ENCODE results near the gene SYMPK. TPM values are rescaled to one million over a fixed set of nuclear protein-coding genes. Genes with fewer than 3 reads are reported as not detected.

SYMPK gene
- total RNA-seq, 4 donors from 2014 or later, result 32.8 to 76.3 (median 44.1) TPM

DNA sequence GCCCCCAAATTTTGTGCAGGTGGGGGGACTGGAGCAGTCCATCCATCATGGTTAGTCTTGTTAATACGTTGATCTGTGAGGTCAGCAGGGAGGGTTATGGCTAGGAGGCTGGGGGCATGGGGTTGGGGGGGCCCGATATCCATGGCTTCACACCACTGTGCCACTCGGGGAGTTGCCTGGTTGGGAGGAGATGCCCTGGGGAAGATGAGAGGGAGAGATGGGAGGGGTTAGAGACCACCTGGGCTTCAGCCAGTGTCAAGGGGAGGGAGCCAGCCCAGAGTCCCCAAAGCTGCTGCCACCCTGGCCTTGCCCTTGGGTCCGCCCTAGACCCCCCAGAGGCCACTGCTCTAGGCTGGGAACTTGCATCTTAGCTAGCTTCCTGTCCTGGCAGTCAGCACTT lies 78.9 kb downstream of the SYMPK start:
- Histone ChIP-seq H3K4me1 (peaks cover 61% of the 10 kb centered on the region), H3K27me3 (no peaks in the 10 kb centered on the region), H3K27ac (peak overlapping the region; percentile 84), H3K36me3 (peaks cover 35% of the 10 kb centered on the region), H3K4me3 (no peak overlapping the region), H3K9me3 (no peaks in the 10 kb centered on the region)
- DNase-seq (ENCODE audit: low spot score in 2 of 2), result no peak
- TF ChIP-seq EP300 (IDR thresholded peaks at IDR 0.05) (no peak), POLR2A (IDR thresholded peaks at IDR 0.05) (no peak), POLR2AphosphoS5 (IDR thresholded peaks at IDR 0.05) (no peak)
- TF ChIP-seq, protein P1, sequence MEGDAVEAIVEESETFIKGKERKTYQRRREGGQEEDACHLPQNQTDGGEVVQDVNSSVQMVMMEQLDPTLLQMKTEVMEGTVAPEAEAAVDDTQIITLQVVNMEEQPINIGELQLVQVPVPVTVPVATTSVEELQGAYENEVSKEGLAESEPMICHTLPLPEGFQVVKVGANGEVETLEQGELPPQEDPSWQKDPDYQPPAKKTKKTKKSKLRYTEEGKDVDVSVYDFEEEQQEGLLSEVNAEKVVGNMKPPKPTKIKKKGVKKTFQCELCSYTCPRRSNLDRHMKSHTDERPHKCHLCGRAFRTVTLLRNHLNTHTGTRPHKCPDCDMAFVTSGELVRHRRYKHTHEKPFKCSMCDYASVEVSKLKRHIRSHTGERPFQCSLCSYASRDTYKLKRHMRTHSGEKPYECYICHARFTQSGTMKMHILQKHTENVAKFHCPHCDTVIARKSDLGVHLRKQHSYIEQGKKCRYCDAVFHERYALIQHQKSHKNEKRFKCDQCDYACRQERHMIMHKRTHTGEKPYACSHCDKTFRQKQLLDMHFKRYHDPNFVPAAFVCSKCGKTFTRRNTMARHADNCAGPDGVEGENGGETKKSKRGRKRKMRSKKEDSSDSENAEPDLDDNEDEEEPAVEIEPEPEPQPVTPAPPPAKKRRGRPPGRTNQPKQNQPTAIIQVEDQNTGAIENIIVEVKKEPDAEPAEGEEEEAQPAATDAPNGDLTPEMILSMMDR (IDR thresholded peaks at IDR 0.05), result no peak
- WGBS, result 89% methylated on average over 4 of the region's 4 CpGs

DNA sequence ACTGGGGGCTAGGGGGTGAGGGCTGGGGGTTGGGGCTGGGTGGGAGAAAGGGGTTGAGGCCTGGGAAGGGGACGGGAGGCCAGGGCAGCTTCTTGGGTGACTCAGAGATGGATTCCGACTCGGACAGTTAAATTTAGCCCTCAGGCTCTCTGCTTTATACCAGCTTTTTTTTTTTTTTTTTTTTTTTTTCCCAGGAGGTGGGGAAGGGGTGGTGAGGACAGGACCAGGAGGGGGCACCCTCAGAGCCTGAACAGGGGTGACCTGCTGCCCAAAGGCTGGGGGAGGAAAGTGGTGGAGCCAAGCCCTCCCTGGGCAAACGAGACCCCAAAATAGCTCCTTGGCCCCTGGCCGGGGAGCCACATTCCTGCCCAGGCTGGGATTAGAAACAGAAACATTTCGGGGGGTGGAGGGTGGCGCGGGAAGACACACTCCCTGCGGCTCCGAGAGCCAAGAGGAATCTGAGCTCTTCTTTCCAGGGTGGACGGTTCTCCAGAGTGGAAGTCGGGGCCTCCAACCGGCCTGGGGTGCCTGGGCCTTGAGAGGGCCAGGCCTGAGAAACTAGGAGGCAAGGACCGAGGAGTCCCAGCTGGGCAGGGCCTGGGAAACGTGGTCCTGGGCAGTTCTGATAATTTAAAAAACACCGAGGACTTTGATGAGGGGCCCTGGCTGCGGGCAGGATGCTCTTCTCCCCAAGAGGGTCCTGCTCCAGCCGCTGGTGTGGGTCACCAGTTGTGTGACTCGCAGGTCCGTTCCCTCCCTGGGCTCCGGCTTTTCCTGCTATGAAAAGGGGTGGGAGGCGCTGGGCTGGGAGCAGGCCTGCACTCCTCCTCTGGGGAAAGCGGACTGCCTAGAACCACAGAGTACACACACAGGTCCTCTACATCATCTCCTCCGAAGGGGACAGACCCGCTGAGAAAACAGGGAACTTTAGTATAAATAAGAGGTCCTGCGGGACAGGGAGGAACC lies 79.8 kb downstream of the SYMPK start:
- TF ChIP-seq POLR2AphosphoS5 (IDR thresholded peaks at IDR 0.05) (peak in 1 of 3 donors; percentile 11), EP300 (IDR thresholded peaks at IDR 0.05) (no peak)
- no peaks in the 10 kb centered on the region for H3K27me3 ChIP-seq
- peak overlapping the region; percentile 84 for H3K27ac ChIP-seq
- WGBS, result 40% methylated on average over 25 of the region's 26 CpGs
- H3K4me3 ChIP-seq, result peak overlapping the region; percentile 51
- H3K4me1 ChIP-seq, result peaks cover 67% of the 10 kb centered on the region
- H3K9me3 ChIP-seq, result no peaks in the 10 kb centered on the region
- H3K36me3 ChIP-seq, result peaks cover 26% of the 10 kb centered on the region
- DNase-seq (ENCODE audit: low spot score in 2 of 2), result no peak

DNA sequence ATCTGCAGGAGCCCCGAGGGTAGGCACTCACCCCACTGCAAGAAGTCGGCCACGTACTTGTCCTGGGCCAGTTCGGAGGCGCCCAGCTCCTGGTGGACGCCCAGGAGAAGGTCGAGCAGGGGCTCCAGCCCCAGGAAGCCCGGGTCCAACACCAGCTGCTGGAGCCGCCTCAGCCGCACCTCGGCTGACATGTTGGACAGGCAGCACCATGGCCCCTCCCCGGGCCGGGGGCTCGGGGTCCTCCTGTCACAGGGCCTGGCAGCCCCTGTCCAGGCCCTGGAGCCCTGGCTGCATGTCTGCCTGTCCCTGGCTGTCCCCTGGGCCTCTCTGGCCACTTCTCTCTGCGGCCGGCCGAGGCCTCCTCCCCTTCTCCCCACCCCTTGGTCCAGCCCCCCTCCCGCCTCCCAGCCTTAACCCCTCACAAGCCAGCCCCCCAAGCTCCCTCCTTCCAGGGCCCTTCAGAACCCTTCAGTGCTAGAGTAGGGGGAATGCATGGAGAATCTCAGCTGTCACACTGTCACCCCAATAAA lies 80.7 kb downstream of the SYMPK start, which contains the start of gene DMPK:
TSS of gene DMPK (minus strand) at position 329 of the 530 bp plus-strand sequence. CDS start at position 191, 138 bp downstream.
- TF ChIP-seq POLR2A (IDR thresholded peaks at IDR 0.05) (no peak), POLR2AphosphoS5 (IDR thresholded peaks at IDR 0.05) (no peak), EP300 (IDR thresholded peaks at IDR 0.05) (no peak)
- TF ChIP-seq, protein P1 (IDR thresholded peaks at IDR 0.05), result no peak
- peak within 1 kb of the TSS; percentile 51 for H3K4me3 ChIP-seq
- H3K4me1 ChIP-seq, result peaks cover 67% of the 10 kb centered on the region
- peak within 1 kb of the TSS; percentile 84 for H3K27ac ChIP-seq
- no peaks in the 10 kb centered on the region for H3K9me3 ChIP-seq
- DNase-seq (ENCODE audit: low spot score in 2 of 2), result no peak
- H3K27me3 ChIP-seq, result no peaks in the 10 kb centered on the region
- H3K36me3 ChIP-seq, result peaks cover 29% of the 10 kb centered on the region
- WGBS, result 9% methylated on average over 6 of the region's 18 CpGs

DNA sequence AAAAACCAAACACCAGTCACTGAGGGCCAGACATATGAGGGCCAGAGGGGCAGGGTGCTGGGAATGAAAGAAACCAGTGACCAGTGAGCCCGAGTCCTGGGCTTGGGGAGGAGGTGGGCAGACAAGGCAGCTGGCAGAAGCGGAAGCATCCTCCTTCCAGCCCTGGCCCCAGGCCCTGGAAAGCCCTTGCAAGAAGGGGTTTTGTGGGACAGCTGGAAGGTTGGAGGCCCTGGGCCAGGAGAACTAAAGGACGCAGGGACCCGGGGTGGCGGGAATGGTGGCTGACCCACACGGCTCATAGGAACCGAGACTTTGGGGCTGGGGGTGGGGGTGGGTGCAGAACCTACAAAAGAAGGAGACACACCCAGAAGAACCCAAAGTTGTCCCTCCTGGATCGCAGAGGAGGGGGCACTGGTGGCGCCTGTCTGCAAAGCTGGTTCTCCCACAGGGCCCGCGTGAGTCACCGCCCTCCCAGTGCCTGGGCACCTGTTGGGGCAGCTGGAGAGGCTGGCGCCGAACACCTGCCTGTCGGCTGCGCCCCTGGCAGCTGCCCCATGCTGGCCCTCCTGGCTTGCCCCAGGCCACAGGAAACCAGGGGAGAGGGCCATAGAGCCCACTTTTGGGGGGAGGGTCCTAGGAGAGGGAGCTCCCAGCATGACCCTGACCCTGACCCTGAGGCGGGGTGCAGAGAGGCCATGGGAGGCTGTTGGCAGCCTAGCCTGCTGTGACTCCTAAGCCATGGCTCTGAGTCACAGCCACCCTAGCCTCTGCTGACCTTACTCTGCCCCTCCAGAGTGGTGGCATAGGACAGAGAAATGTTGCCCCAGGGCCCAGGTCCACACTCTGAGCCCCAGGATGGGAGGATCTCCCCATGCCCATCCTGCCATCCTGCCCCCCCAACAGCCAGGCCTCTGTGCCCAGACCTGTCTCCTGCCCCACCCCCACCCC lies 81.5 kb downstream of the SYMPK start:
- Histone ChIP-seq H3K27ac (peak overlapping the region; percentile 84), H3K27me3 (no peaks in the 10 kb centered on the region), H3K9me3 (no peaks in the 10 kb centered on the region), H3K36me3 (peaks cover 29% of the 10 kb centered on the region), H3K4me1 (peaks cover 67% of the 10 kb centered on the region), H3K4me3 (peak overlapping the region; percentile 51)
- no peak for TF ChIP-seq POLR2AphosphoS5 (IDR thresholded peaks at IDR 0.05)
- no peak for TF ChIP-seq EP300 (IDR thresholded peaks at IDR 0.05)
- TF ChIP-seq POLR2A (IDR thresholded peaks at IDR 0.05), result no peak
- TF ChIP-seq, protein P1 (IDR thresholded peaks at IDR 0.05), result no peak
- no peak for DNase-seq (ENCODE audit: low spot score in 2 of 2)
- WGBS, result 34% methylated on average over 11 of the region's 17 CpGs

DNA sequence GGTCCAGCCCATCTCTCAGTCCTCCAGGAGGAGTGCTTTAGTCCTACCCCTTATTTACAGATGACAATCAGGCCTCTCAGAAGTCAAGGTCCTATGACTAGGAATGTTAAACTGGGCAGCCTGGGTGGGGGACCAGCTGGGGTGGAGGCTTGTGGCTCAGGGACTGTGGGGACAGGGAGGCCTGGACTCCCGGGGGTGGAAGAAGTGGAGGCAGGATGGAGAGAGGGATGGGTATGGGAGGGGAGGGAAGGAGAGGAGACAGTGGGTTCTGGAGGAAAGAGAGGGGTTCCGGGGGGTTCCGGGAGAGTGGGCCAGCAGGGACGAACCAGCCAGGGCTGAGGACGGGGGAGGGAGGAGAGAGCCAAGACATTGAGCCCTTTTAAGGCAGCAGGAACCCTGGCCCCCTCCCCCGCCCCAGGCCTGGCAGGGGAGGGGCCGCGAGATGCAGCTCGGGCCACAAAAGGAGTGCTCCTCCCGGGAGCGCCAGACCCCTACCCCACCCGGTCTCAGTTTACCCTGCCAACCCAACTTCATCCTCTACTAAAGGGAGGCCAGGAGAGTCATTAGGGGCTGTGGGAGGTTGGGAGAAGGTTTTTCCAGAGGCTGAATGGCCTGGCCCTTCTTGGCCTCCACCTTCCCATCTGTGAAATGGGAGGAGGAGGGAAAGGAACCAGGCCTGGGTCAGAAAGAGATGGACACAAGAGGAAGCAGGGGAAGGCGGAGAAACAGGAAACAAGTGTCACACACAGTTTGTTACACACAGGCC lies 82.3 kb downstream of the SYMPK start:
- 37% methylated on average over 11 of the region's 13 CpGs for WGBS
- Histone ChIP-seq H3K4me1 (peaks cover 61% of the 10 kb centered on the region), H3K36me3 (peaks cover 20% of the 10 kb centered on the region), H3K27me3 (no peaks in the 10 kb centered on the region), H3K9me3 (no peaks in the 10 kb centered on the region), H3K4me3 (peak overlapping the region; percentile 51), H3K27ac (no peak overlapping the region)
- TF ChIP-seq EP300 (IDR thresholded peaks at IDR 0.05) (no peak), POLR2A (IDR thresholded peaks at IDR 0.05) (no peak), POLR2AphosphoS5 (IDR thresholded peaks at IDR 0.05) (no peak)
- TF ChIP-seq, protein P1 (IDR thresholded peaks at IDR 0.05), result no peak
- DNase-seq (ENCODE audit: low spot score in 2 of 2), result no peak

Measured in suprapubic skin (tissue), 4 donors.